H1 (cell line): ENCODE measurements around the gene PGK1. TPM values are rescaled to one million over a fixed set of nuclear protein-coding genes. Genes with fewer than 3 reads are reported as not detected.

Experiments used
- CTCF ChIA-PET: fragments of 300-600 bp; sonication (Branson Sonifier 250); formaldehyde crosslinking; loops from one replicate; lab custom pipeline; 2021; ENCODE audit not compliant: partially characterized antibody; lab: Charles Lee
- POLR2A ChIA-PET: fragments of 300-600 bp; sonication (Branson Sonifier 250); formaldehyde crosslinking; loops from one replicate; lab custom pipeline; 2021; ENCODE audit warnings: inconsistent platforms; ENCODE audit not compliant: partially characterized antibody; lab: Charles Lee
- DNase-seq, 2 experiments: peaks; one replicate each; pipeline versions ENCODE4 v3.0.0 to v3.0.0-alpha.2; 2010 to 2022; ENCODE audit warnings: low spot score in 2 of 2, low read depth in 1 of 2, mixed read lengths in 1 of 2
- FAIRE-seq: peaks from 2 replicates; lab custom pipeline; 2011; peaks lifted over from hg19 to GRCh38; lab: Jason Lieb, UNC
- H2AFZ ChIP-seq: 2 replicates; pipeline ENCODE4 v1.8.1; 2012; ENCODE audit warnings: low read length, inconsistent platforms
- H2AK5ac ChIP-seq: 2 replicates; pipeline ENCODE4 v1.6.1; 2013; ENCODE audit warnings: low read depth, low read length
- H2BK120ac ChIP-seq: replicated peaks from 2 replicates; pipeline ENCODE3; 2013; ENCODE audit warnings: low read depth, low read length, inconsistent platforms
- H2BK12ac ChIP-seq: 2 replicates; pipeline ENCODE4 v1.6.1; 2013; ENCODE audit warnings: low read depth, low read length
- H2BK15ac ChIP-seq: 2 replicates; pipeline ENCODE4 v1.6.1; 2013; ENCODE audit warnings: low read length
- H2BK20ac ChIP-seq: 2 replicates; pipeline ENCODE4 v1.6.1; 2013; ENCODE audit warnings: low read length
- H2BK5ac ChIP-seq: 2 replicates; pipeline ENCODE4 v1.6.1; 2013; ENCODE audit warnings: low read depth, low read length
- H3K14ac ChIP-seq: 2 replicates; pipeline ENCODE4 v1.6.1; 2013; ENCODE audit warnings: inconsistent platforms; ENCODE audit not compliant: insufficient read length
- H3K18ac ChIP-seq: 2 replicates; pipeline ENCODE4 v1.6.1; 2013; ENCODE audit warnings: low read length; ENCODE audit errors: extremely low read depth
- H3K23ac ChIP-seq: 2 replicates; pipeline ENCODE4 v1.6.1; 2013; ENCODE audit warnings: inconsistent platforms; ENCODE audit not compliant: insufficient read length
- H3K23me2 ChIP-seq: 2 replicates; pipeline ENCODE4 v1.6.1; 2013; ENCODE audit warnings: low read depth, low read length
- H3K27ac ChIP-seq: 2 replicates; pipeline ENCODE4 v1.6.1; 2011; ENCODE audit warnings: low read depth, low read length, inconsistent platforms
- H3K27me3 ChIP-seq, 4 experiments: replicated peaks in 1 of 4; 1 replicate in 1 of 4; 2 replicates in 3 of 4; pipeline versions ENCODE4 v1.6.1 to v1.8.1; 2011 to 2013; ENCODE audit warnings: low read length in 3 of 4, mild to moderate bottlenecking in 3 of 4, inconsistent platforms in 2 of 4, mixed read lengths in 2 of 4, moderate library complexity in 1 of 4; ENCODE audit not compliant: control insufficient read depth in 3 of 4, insufficient read depth in 3 of 4; ENCODE audit errors: extremely low read depth in 1 of 4
- H3K36me3 ChIP-seq, 4 experiments: 2 replicates each; pipeline versions ENCODE4 v1.6.1 to v1.8.1; 2011 to 2013; ENCODE audit warnings: mild to moderate bottlenecking in 4 of 4, low read length in 3 of 4, moderate library complexity in 2 of 4, control low read depth in 1 of 4, inconsistent platforms in 1 of 4; ENCODE audit not compliant: insufficient read depth in 4 of 4, control insufficient read depth in 2 of 4
- H3K4ac ChIP-seq: replicated peaks from 2 replicates; pipeline ENCODE3; 2013; ENCODE audit warnings: low read length, low read depth, mixed read lengths, inconsistent platforms; ENCODE audit not compliant: insufficient read length
- H3K4me1 ChIP-seq, 4 experiments: replicated peaks in 1 of 4; 1 replicate in 1 of 4; 2 replicates in 3 of 4; pipeline versions ENCODE4 v1.6.1 to v1.8.1; 2011 to 2013; ENCODE audit warnings: low read length in 3 of 4, inconsistent platforms in 2 of 4, mixed read lengths in 1 of 4; ENCODE audit not compliant: insufficient read depth in 4 of 4, control insufficient read depth in 3 of 4
- H3K4me2 ChIP-seq, 2 experiments: 2 replicates each; pipeline versions ENCODE4 v1.6.1 to v1.8.1; 2011 to 2013; ENCODE audit warnings: low read depth in 2 of 2, low read length in 2 of 2, control low read depth in 1 of 2, inconsistent platforms in 1 of 2, mild to moderate bottlenecking in 1 of 2; ENCODE audit not compliant: insufficient read depth in 1 of 2
- H3K4me3 ChIP-seq, 4 experiments: fragments of 200-600, 300-600 bp in 1 of 4; sonication (generic), shearing (Covaris generic), sonication (Bioruptor Twin) in 1 of 4; 2 replicates each; pipeline versions ENCODE4 v1.5.1 to v1.8.1; 2011 to 2016; ENCODE audit warnings: low read length in 4 of 4, low read depth in 3 of 4, control low read depth in 2 of 4, inconsistent platforms in 2 of 4, mild to moderate bottlenecking in 2 of 4, mixed read lengths in 1 of 4, moderate library complexity in 1 of 4; ENCODE audit not compliant: insufficient read depth in 2 of 4; ENCODE audit errors: extremely low read depth in 1 of 4
- H3K56ac ChIP-seq: replicated peaks from 2 replicates; pipeline ENCODE3; 2013; ENCODE audit warnings: low read depth, mild to moderate bottlenecking, mixed read lengths, low read length, inconsistent platforms; ENCODE audit not compliant: insufficient read length
- H3K79me1 ChIP-seq: 2 replicates; pipeline ENCODE4 v1.6.1; 2013; ENCODE audit warnings: low read depth, low read length, control low read depth
- H3K79me2 ChIP-seq, 2 experiments: 2 replicates each; pipeline versions ENCODE4 v1.6.1 to v1.8.1; 2012 to 2013; ENCODE audit warnings: low read length in 2 of 2, mild to moderate bottlenecking in 2 of 2, inconsistent platforms in 1 of 2; ENCODE audit not compliant: insufficient read depth in 2 of 2, control insufficient read depth in 1 of 2
- H3K9ac ChIP-seq, 4 experiments: replicated peaks in 1 of 4; 1 replicate in 1 of 4; 2 replicates in 3 of 4; pipeline versions ENCODE4 v1.6.1 to v1.8.1; 2011 to 2013; ENCODE audit warnings: low read depth in 3 of 4, low read length in 3 of 4, control low read depth in 2 of 4, mild to moderate bottlenecking in 2 of 4, moderate library complexity in 2 of 4, inconsistent platforms in 1 of 4; ENCODE audit errors: extremely low read depth in 1 of 4
- H3K9me3 ChIP-seq, 2 experiments: 2 replicates each; pipeline versions ENCODE4 v1.6.1 to v1.8.1; 2012 to 2013; ENCODE audit warnings: mild to moderate bottlenecking in 2 of 2, moderate library complexity in 2 of 2, control low read depth in 1 of 2, inconsistent platforms in 1 of 2, low read depth in 1 of 2, low read length in 1 of 2, mixed read lengths in 1 of 2; ENCODE audit not compliant: insufficient read depth in 2 of 2
- H4K20me1 ChIP-seq, 2 experiments: replicated peaks in 1 of 2; 2 replicates each; pipeline versions ENCODE3 to v1.8.1; 2011 to 2013; ENCODE audit warnings: inconsistent platforms in 2 of 2, low read length in 2 of 2, mild to moderate bottlenecking in 1 of 2; ENCODE audit not compliant: insufficient read depth in 2 of 2, control insufficient read depth in 1 of 2
- H4K5ac ChIP-seq: 2 replicates; pipeline ENCODE4 v1.6.1; 2013; ENCODE audit warnings: low read length, low read depth, mixed read lengths, inconsistent platforms; ENCODE audit not compliant: insufficient read length
- H4K8ac ChIP-seq: 2 replicates; pipeline ENCODE4 v1.8.0; 2013; ENCODE audit warnings: mild to moderate bottlenecking, moderate library complexity, low read length, inconsistent platforms; ENCODE audit not compliant: insufficient read depth; ENCODE audit errors: extremely low read depth
- H4K91ac ChIP-seq: replicated peaks from 2 replicates; pipeline ENCODE3; 2013; ENCODE audit warnings: low read length, mixed read lengths, inconsistent platforms; ENCODE audit not compliant: insufficient read length
- CTCF ChIP-seq, 3 experiments: IDR thresholded peaks; 1 replicate in 2 of 3; 2 replicates in 1 of 3; pipeline versions ENCODE4 v1.5.1 to v1.6.1; 2011; ENCODE audit warnings: low read length in 3 of 3, mild to moderate bottlenecking in 3 of 3, inconsistent platforms in 2 of 3, low read depth in 1 of 3, moderate library complexity in 1 of 3; ENCODE audit not compliant: insufficient read depth in 1 of 3; ENCODE audit errors: control extremely low read depth in 1 of 3
- HDAC6 ChIP-seq: IDR thresholded peaks from one replicate; pipeline ENCODE4 v1.7.1; 2012; ENCODE audit warnings: low read depth, mild to moderate bottlenecking, inconsistent platforms, low read length, moderate library complexity
- RAD21 ChIP-seq, 2 experiments: IDR thresholded peaks in 1 of 2; conservative IDR thresholded peaks in 1 of 2; 2 replicates each; pipeline ENCODE4 v1.6.1; 2011; ENCODE audit warnings: low read depth in 2 of 2, low read length in 2 of 2, improper control_type of control experiment in 1 of 2, inconsistent platforms in 1 of 2, mild to moderate bottlenecking in 1 of 2, moderate library complexity in 1 of 2
- TEAD4 ChIP-seq: IDR thresholded peaks from 2 replicates; pipeline ENCODE4 v1.6.1; 2012; ENCODE audit warnings: low read depth, low read length, inconsistent platforms, mixed read lengths
- WGBS, 2 experiments: shearing (Covaris generic) in 1 of 2; methylation state at CpG; one replicate each; pipeline versions ENCODE4 v1.1.6 to v1.1.7; 2013 to 2015; ENCODE audit warnings: low lambda C conversion rate in 2 of 2, mixed read lengths in 2 of 2, inconsistent platforms in 1 of 2, low coverage in 1 of 2, missing lambda C conversion rate in 1 of 2; ENCODE audit not compliant: insufficient replicate concordance in 2 of 2, insufficient coverage in 1 of 2, insufficient read length in 1 of 2; ENCODE audit errors: extremely low coverage in 1 of 2, missing lambda C conversion rate in 1 of 2; 5-methylcytosine and 5-hydroxymethylcytosine counted together
- polyA plus RNA-seq, 7 experiments: library from polyadenylated mRNA; depleted of rRNA in 3 of 7; stranded (reverse) in 5 of 7; unstranded in 2 of 7; fragments of >200 nt in 5 of 7; fragments of 200-250 nt in 2 of 7; gene quantifications; 1 replicate in 5 of 7; 2 replicates in 1 of 7; 4 replicates in 1 of 7; pipeline versions ENCODE4 v1.2.1 to v1.2.3, GENCODE V29; 2011 to 2013; ENCODE audit warnings: missing spikeins in 2 of 7, mixed read lengths in 2 of 7
- total RNA-seq: library from RNA; stranded (reverse); fragmentation: NEBNext Ultra II Directional; extraction: Animal tissue kit (Norgen Biotek cat#: 25700); gene quantifications from 2 replicates; pipeline ENCODE4 v1.2.1, GENCODE V29; 2021

PGK1 gene
- total and polyA plus RNA-seq, 2 of the 8 experiments (the other 6 are each of a cell fraction or from before 2014, with no cell fraction given), result 328 to 427 TPM

- Histone ChIP-seq H4K20me1 (peaks cover 0 to 3% of the 10 kb centered on the region in 2 experiments), H2BK120ac (no peak overlapping the region), H3K23me2 (no peaks in the 10 kb centered on the region), H3K27me3 (no peaks in the 10 kb centered on the region), H3K4me2 (no peak overlapping the region), H3K79me1 (no peaks in the 10 kb centered on the region), H3K79me2 (peaks cover 0 to 13% of the 10 kb centered on the region in 2 experiments; a peak in 2 of 4 replicates), H3K36me3 (peaks cover 9 to 85% (median 42%) of the 10 kb centered on the region in 4 experiments; a peak in 7 of 8 replicates), H3K4me3 (no peak overlapping the region), H3K27ac (no peak overlapping the region), H2AFZ (no peak overlapping the region), H3K9ac (no peak overlapping the region), H4K91ac (no peak overlapping the region), H2AK5ac (no peak overlapping the region), H3K14ac (no peak overlapping the region), H4K5ac (no peak overlapping the region), H3K9me3 (no peaks in the 10 kb centered on the region), H3K4me1 (no peaks in the 10 kb centered on the region), H3K4ac (no peak overlapping the region), H3K18ac (no peak overlapping the region), H3K56ac (no peak overlapping the region), H2BK5ac (no peak overlapping the region), H4K8ac (no peak overlapping the region), H2BK12ac (no peak overlapping the region), H2BK20ac (no peak overlapping the region), H3K23ac (no peak overlapping the region), H2BK15ac (no peak overlapping the region)
- 96% methylated on average over 2 of the region's 2 CpGs; no CpG with 5 or more reads in 1 of the 2 experiments for WGBS, 2 experiments
- POLR2A ChIA-PET, result no interaction called here
- no peak for FAIRE-seq
- CTCF ChIA-PET, result interaction anchor here (1.4 kb wide), 1 partner anchor 9 kb away, joined by 4 read pairs; no protein-coding TSS in a partner anchor
- no peak for DNase-seq
- TF ChIP-seq RAD21 (IDR thresholded peaks at IDR 0.05 in 1 of 2, conservative IDR thresholded peaks at IDR 0.05 in 1 of 2; ENCODE audit: low read depth in 2 of 2, low read length in 2 of 2) (peak; percentile 24 to 37; a peak in 2 of 4 replicates), TEAD4 (no peak), CTCF (IDR thresholded peaks at IDR 0.05; ENCODE audit: control extremely low read depth in 1 of 3, insufficient read depth in 1 of 3, low read depth in 1 of 3, low read length in 3 of 3) (peak in 1 of 3 experiments; percentile 21; a peak in 1 of 4 replicates), HDAC6 (no peak)
Observed at GRCh38 chrX:78124307-78124706, 20.3 kb downstream of the PGK1 start.
